Neuronal stem cell (in vitro differentiated cells): Measurements from ENCODE around the gene NPVF.

Experiments used
- DNase-seq: peaks from one replicate; pipeline ENCODE4 v3.0.0-alpha.2; 2013; ENCODE audit warnings: low spot score
- H2AFZ ChIP-seq: one replicate; pipeline ENCODE4 v1.6.1; 2013; ENCODE audit warnings: mild to moderate bottlenecking, low read length, inconsistent platforms
- H2AK5ac ChIP-seq: 2 replicates; pipeline ENCODE4 v1.6.1; 2013; ENCODE audit warnings: low read depth, mild to moderate bottlenecking, inconsistent platforms, low read length, moderate library complexity, mixed read lengths
- H2BK120ac ChIP-seq: 2 replicates; pipeline ENCODE4 v1.6.1; 2013; ENCODE audit warnings: low read depth, mild to moderate bottlenecking, inconsistent platforms, low read length, moderate library complexity, mixed read lengths
- H2BK12ac ChIP-seq: one replicate; pipeline ENCODE4 v1.6.1; 2013; ENCODE audit warnings: low read length, inconsistent platforms
- H2BK15ac ChIP-seq: 2 replicates; pipeline ENCODE4 v1.6.1; 2013; ENCODE audit warnings: mild to moderate bottlenecking, low read length, inconsistent platforms, mixed read lengths
- H2BK5ac ChIP-seq: one replicate; pipeline ENCODE4 v1.6.1; 2013; ENCODE audit warnings: inconsistent platforms, mild to moderate bottlenecking, low read length, moderate library complexity
- H3K14ac ChIP-seq: one replicate; pipeline ENCODE4 v1.6.1; 2013; ENCODE audit warnings: low read length, inconsistent platforms
- H3K18ac ChIP-seq: 2 replicates; pipeline ENCODE4 v1.6.1; 2013; ENCODE audit warnings: low read length, inconsistent platforms
- H3K23ac ChIP-seq: 2 replicates; pipeline ENCODE4 v1.6.1; 2013; ENCODE audit warnings: low read depth, mild to moderate bottlenecking, mixed read lengths, low read length, inconsistent platforms; ENCODE audit not compliant: poor library complexity
- H3K27ac ChIP-seq: replicated peaks from 3 replicates; pipeline ENCODE4 v1.5.1; 2013; ENCODE audit warnings: low read length, inconsistent platforms
- H3K27me3 ChIP-seq, 3 experiments: 2 replicates each; pipeline ENCODE4 v1.6.1; 2013; ENCODE audit warnings: low read length in 3 of 3, mild to moderate bottlenecking in 2 of 3, inconsistent platforms in 1 of 3, low read depth in 1 of 3, mixed read lengths in 1 of 3, moderate library complexity in 1 of 3; ENCODE audit not compliant: control insufficient read depth in 3 of 3, insufficient read depth in 3 of 3
- H3K36me3 ChIP-seq, 2 donors: replicated peaks in 1 of 2; 2 replicates each; pipeline ENCODE4 v1.6.1; 2013; ENCODE audit warnings: low read length in 2 of 2; ENCODE audit not compliant: control insufficient read depth in 2 of 2, insufficient read depth in 2 of 2
- H3K4ac ChIP-seq: 2 replicates; pipeline ENCODE4 v1.6.1; 2013; ENCODE audit warnings: inconsistent platforms, mild to moderate bottlenecking, low read length, moderate library complexity
- H3K4me1 ChIP-seq, 2 donors: 1 replicate in 1 of 2; 2 replicates in 1 of 2; pipeline ENCODE4 v1.6.1; 2013; ENCODE audit warnings: low read length in 2 of 2, low read depth in 1 of 2; ENCODE audit not compliant: control insufficient read depth in 2 of 2, insufficient read depth in 1 of 2
- H3K4me2 ChIP-seq: one replicate; pipeline ENCODE4 v1.6.1; 2013; ENCODE audit warnings: mild to moderate bottlenecking, low read length, inconsistent platforms; ENCODE audit not compliant: insufficient read depth, poor library complexity, severe bottlenecking
- H3K4me3 ChIP-seq, 2 donors: 2 replicates each; pipeline ENCODE4 v1.5.1; 2013; ENCODE audit warnings: low read length in 2 of 2, mild to moderate bottlenecking in 2 of 2, inconsistent platforms in 1 of 2, moderate library complexity in 1 of 2
- H3K79me1 ChIP-seq: one replicate; pipeline ENCODE4 v1.6.1; 2013; ENCODE audit warnings: low read depth, mild to moderate bottlenecking, inconsistent platforms, low read length, moderate library complexity
- H3K9ac ChIP-seq: one replicate; pipeline ENCODE4 v1.6.1; 2013; ENCODE audit warnings: mild to moderate bottlenecking, low read depth, low read length, inconsistent platforms; ENCODE audit not compliant: poor library complexity
- H3K9me3 ChIP-seq, 2 donors: replicated peaks in 1 of 2; 2 replicates each; pipeline versions ENCODE3 to v1.6.1; 2013; ENCODE audit warnings: low read length in 2 of 2, mild to moderate bottlenecking in 2 of 2, inconsistent platforms in 1 of 2, low read depth in 1 of 2, mixed read lengths in 1 of 2, moderate library complexity in 1 of 2; ENCODE audit not compliant: control insufficient read depth in 2 of 2, insufficient read depth in 1 of 2
- H4K8ac ChIP-seq: one replicate; pipeline ENCODE4 v1.6.1; 2013; ENCODE audit warnings: low read depth, mild to moderate bottlenecking, inconsistent platforms, low read length, moderate library complexity
- H4K91ac ChIP-seq: one replicate; pipeline ENCODE4 v1.6.1; 2013; ENCODE audit warnings: low read length, low read depth, mild to moderate bottlenecking, inconsistent platforms; ENCODE audit not compliant: poor library complexity
- WGBS, 2 donors: extraction: QIAGEN DNeasy Blood & Tissue Kit; methylation state at CpG; one replicate each; pipeline ENCODE4 v1.1.7; 2013; ENCODE audit warnings: missing lambda C conversion rate in 2 of 2, mixed read lengths in 1 of 2; ENCODE audit not compliant: insufficient read length in 2 of 2, insufficient replicate concordance in 1 of 2; ENCODE audit errors: extremely low coverage in 2 of 2; 5-methylcytosine and 5-hydroxymethylcytosine counted together

Gene NPVF

GRCh38 chr7:25249772-25250171 lies 21.5 kb upstream of the NPVF start:
- Histone ChIP-seq H2BK12ac (no peak overlapping the region), H3K4ac (no peak overlapping the region), H3K23ac (no peak overlapping the region), H3K27ac (no peak overlapping the region), H2BK5ac (no peak overlapping the region), H3K36me3 (no peaks in the 10 kb centered on the region), H3K14ac (no peak overlapping the region), H3K4me1 (no peaks in the 10 kb centered on the region), H3K18ac (no peak overlapping the region), H3K4me2 (no peak overlapping the region), H3K27me3 (peaks cover 0 to 4% (median 0%) of the 10 kb centered on the region in 3 experiments), H2AK5ac (no peak overlapping the region), H2BK15ac (no peak overlapping the region), H2AFZ (no peak overlapping the region), H3K9ac (no peak overlapping the region), H3K4me3 (no peak overlapping the region), H3K79me1 (no peaks in the 10 kb centered on the region), H2BK120ac (no peak overlapping the region), H3K9me3 (no peaks in the 10 kb centered on the region), H4K91ac (no peak overlapping the region), H4K8ac (no peak overlapping the region)
- WGBS, 2 donors, result no CpG with 5 or more reads among the region's 3 CpGs
- DNase-seq, result no peak

- no CpG with 5 or more reads among the region's 1 CpG for WGBS, 2 donors
- H3K27ac ChIP-seq, result no peak overlapping the region
- no peak for DNase-seq
- H3K36me3 ChIP-seq, result no peaks in the 10 kb centered on the region
- no peak overlapping the region for H2AK5ac ChIP-seq
- H3K14ac ChIP-seq, result no peak overlapping the region
- H3K4me2 ChIP-seq, result no peak overlapping the region
- H2BK12ac ChIP-seq, result no peak overlapping the region
- H2AFZ ChIP-seq, result no peak overlapping the region
- no peaks in the 10 kb centered on the region for H3K79me1 ChIP-seq
- no peak overlapping the region for H3K23ac ChIP-seq
- no peaks in the 10 kb centered on the region for H3K9me3 ChIP-seq
- no peak overlapping the region for H2BK15ac ChIP-seq
- H3K4ac ChIP-seq, result no peak overlapping the region
- H2BK120ac ChIP-seq, result no peak overlapping the region
- no peak overlapping the region for H4K91ac ChIP-seq
- H3K4me1 ChIP-seq, result no peaks in the 10 kb centered on the region
- no peak overlapping the region for H2BK5ac ChIP-seq
- H3K18ac ChIP-seq, result no peak overlapping the region
- H3K27me3 ChIP-seq, result peaks cover 0 to 20% (median 0%) of the 10 kb centered on the region in 3 experiments
- no peak overlapping the region for H4K8ac ChIP-seq
- H3K9ac ChIP-seq, result no peak overlapping the region
- no peak overlapping the region for H3K4me3 ChIP-seq
These were observed 18.0 kb upstream of the NPVF start for GRCh38 chr7:25246306-25246705.

- Histone ChIP-seq H3K4ac (no peak overlapping the region), H3K4me1 (no peaks in the 10 kb centered on the region), H3K27ac (no peak overlapping the region), H2BK120ac (no peak overlapping the region), H3K4me2 (no peak overlapping the region), H2BK5ac (no peak overlapping the region), H3K27me3 (peaks cover 0 to 26% (median 0%) of the 10 kb centered on the region in 3 experiments), H3K14ac (no peak overlapping the region), H2AFZ (no peak overlapping the region), H4K8ac (no peak overlapping the region), H2BK12ac (no peak overlapping the region), H3K23ac (no peak overlapping the region), H4K91ac (no peak overlapping the region), H3K4me3 (no peak overlapping the region), H3K9me3 (no peaks in the 10 kb centered on the region), H3K9ac (no peak overlapping the region), H2BK15ac (no peak overlapping the region), H3K36me3 (no peaks in the 10 kb centered on the region), H3K18ac (no peak overlapping the region), H2AK5ac (no peak overlapping the region), H3K79me1 (no peaks in the 10 kb centered on the region)
- WGBS, 2 donors, result no CpG with 5 or more reads among the region's 3 CpGs
- DNase-seq, result no peak
These were observed 16.2 kb upstream of the NPVF start for GRCh38 chr7:25244254-25245033.

- H3K4me2 ChIP-seq, result no peak overlapping the region
- no CpG with 5 or more reads among the region's 1 CpG for WGBS, 2 donors
- no peak overlapping the region for H4K8ac ChIP-seq
- no peak overlapping the region for H2AFZ ChIP-seq
- no peak overlapping the region for H3K23ac ChIP-seq
- H2BK5ac ChIP-seq, result no peak overlapping the region
- no peak overlapping the region for H2BK12ac ChIP-seq
- no peak overlapping the region for H2BK120ac ChIP-seq
- no peak overlapping the region for H2AK5ac ChIP-seq
- DNase-seq, result no peak
- H3K4me3 ChIP-seq, result no peak overlapping the region
- no peak overlapping the region for H3K4ac ChIP-seq
- no peaks in the 10 kb centered on the region for H3K4me1 ChIP-seq
- no peak overlapping the region for H2BK15ac ChIP-seq
- no peak overlapping the region for H4K91ac ChIP-seq
- no peaks in the 10 kb centered on the region for H3K79me1 ChIP-seq
- no peak overlapping the region for H3K27ac ChIP-seq
- H3K27me3 ChIP-seq, result peaks cover 0 to 22% (median 0%) of the 10 kb centered on the region in 3 experiments
- H3K18ac ChIP-seq, result no peak overlapping the region
- H3K9ac ChIP-seq, result no peak overlapping the region
- no peaks in the 10 kb centered on the region for H3K36me3 ChIP-seq
- H3K9me3 ChIP-seq, result no peaks in the 10 kb centered on the region
- no peak overlapping the region for H3K14ac ChIP-seq
These were observed 14.4 kb upstream of the NPVF start for GRCh38 chr7:25242678-25243077.
